GM12864 (cell line): ENCODE results near the gene B4GAT1.
"Not testable (repeated sequence)": the region's sequence is repeated elsewhere in the genome, so short reads cannot be mapped to it uniquely, and the experiment has no call there.

Experiments
- DNase-seq: peaks from one replicate; pipeline ENCODE4 v3.0.0-alpha.2; 2011; ENCODE audit warnings: low read depth
- H3K4me3 ChIP-seq: 2 replicates; pipeline ENCODE4 v1.5.1; 2011; ENCODE audit warnings: mild to moderate bottlenecking, low read depth, low read length, control low read depth
- CTCF ChIP-seq: IDR thresholded peaks from 2 replicates; pipeline ENCODE4 v1.5.1; 2011; ENCODE audit warnings: low read depth, mild to moderate bottlenecking, moderate library complexity, low read length, control low read depth, inconsistent platforms; ENCODE audit errors: missing control alignments

B4GAT1 gene

GRCh38 chr11:66360406-66361073 lies 13.1 kb upstream of the B4GAT1 start:
- no peak for DNase-seq
- TF ChIP-seq CTCF: no peak
- H3K4me3 ChIP-seq: no peak overlapping the region

GRCh38 chr11:66359662-66360087 lies 12.2 kb upstream of the B4GAT1 start:
- no peak for TF ChIP-seq CTCF
- DNase-seq: no peak

GRCh38 chr11:66350560-66351235 lies 3.3 kb upstream of the B4GAT1 start:
- DNase-seq, H3K4me3 ChIP-seq: not testable (repeated sequence)

More at GRCh38 chr11:66359662-66360087, 12.2 kb upstream of the B4GAT1 start:
- H3K4me3 ChIP-seq: no peak overlapping the region

- no peak overlapping the region for H3K4me3 ChIP-seq
- no peak for DNase-seq
- TF ChIP-seq CTCF: no peak
Measured at GRCh38 chr11:66349084-66349386, 1.6 kb upstream of the B4GAT1 start.

GRCh38 chr11:66346476-66347424 lies 679 bp downstream of the B4GAT1 start:
- no peak for TF ChIP-seq CTCF
- H3K4me3 ChIP-seq: peak overlapping the region; percentile 95
- DNase-seq: no peak

GRCh38 chr11:66345316-66345649 lies 2.1 kb downstream of the B4GAT1 start:
- peak overlapping the region; percentile 90 for H3K4me3 ChIP-seq
- no peak for DNase-seq
- no peak for TF ChIP-seq CTCF
